ENCODE results near the gene TLE6. TPM values are rescaled to one million over a fixed set of nuclear protein-coding genes. Genes with fewer than 3 reads are reported as not detected.

Gene TLE6
- total RNA-seq, 1 donor from 2014 or later: 1.3 TPM

GRCh38 chr19:2967972-2968371 lies 9.4 kb upstream of the TLE6 start:
- intact Hi-C loops (cut with micrococcal nuclease): no loop called here
- H3K4me1 ChIP-seq: peaks cover 52% of the 10 kb centered on the region

GRCh38 chr19:2969104-2969504 lies 8.3 kb upstream of the TLE6 start:
- Histone ChIP-seq H3K27me3 (ENCODE audit: low read depth) (no peaks in the 10 kb centered on the region), H3K4me1 (peaks cover 63% of the 10 kb centered on the region), H3K9me3 (replicated peaks) (no peaks in the 10 kb centered on the region), H3K36me3 (no peaks in the 10 kb centered on the region), H3K4me3 (peak overlapping the region; percentile 37), H3K27ac (replicated peaks) (peak overlapping the region; percentile 95)
- TF ChIP-seq CTCF (IDR thresholded peaks at IDR 0.05; ENCODE audit: borderline replicate concordance): no peak
- DNase-seq: peak; percentile 68
- intact Hi-C loops (cut with micrococcal nuclease): no loop called here

More at GRCh38 chr19:2967972-2968371, 9.4 kb upstream of the TLE6 start:
- no peak for TF ChIP-seq CTCF (IDR thresholded peaks at IDR 0.05; ENCODE audit: borderline replicate concordance)
- H3K9me3 ChIP-seq (replicated peaks): no peaks in the 10 kb centered on the region
- H3K27ac ChIP-seq (replicated peaks): peak overlapping the region; percentile 95
- no peak for DNase-seq
- H3K27me3 ChIP-seq (ENCODE audit: low read depth): no peaks in the 10 kb centered on the region
- H3K4me3 ChIP-seq: no peak overlapping the region
- H3K36me3 ChIP-seq: no peaks in the 10 kb centered on the region

- Histone ChIP-seq H3K27ac (replicated peaks) (peak overlapping the region; percentile 95), H3K4me1 (peaks cover 75% of the 10 kb centered on the region), H3K4me3 (no peak overlapping the region), H3K27me3 (ENCODE audit: low read depth) (no peaks in the 10 kb centered on the region), H3K9me3 (replicated peaks) (no peaks in the 10 kb centered on the region), H3K36me3 (no peaks in the 10 kb centered on the region)
- DNase-seq: no peak
- TF ChIP-seq CTCF (IDR thresholded peaks at IDR 0.05; ENCODE audit: borderline replicate concordance): no peak
- intact Hi-C loops (cut with micrococcal nuclease): no loop called here
These were observed 7.0 kb upstream of the TLE6 start for GRCh38 chr19:2970201-2970835.

GRCh38 chr19:2973229-2973628 lies 4.1 kb upstream of the TLE6 start:
- H3K4me1 ChIP-seq: peaks cover 99% of the 10 kb centered on the region
- H3K27me3 ChIP-seq (ENCODE audit: low read depth): no peaks in the 10 kb centered on the region
- intact Hi-C loops (cut with micrococcal nuclease): no loop called here
- no peaks in the 10 kb centered on the region for H3K36me3 ChIP-seq
- H3K9me3 ChIP-seq (replicated peaks): no peaks in the 10 kb centered on the region
- DNase-seq: peak; percentile 66
- H3K4me3 ChIP-seq: no peak overlapping the region
- TF ChIP-seq CTCF (IDR thresholded peaks at IDR 0.05; ENCODE audit: borderline replicate concordance): no peak
- H3K27ac ChIP-seq (replicated peaks): peak overlapping the region; percentile 95

- peak; percentile 50 for DNase-seq
- intact Hi-C loops (cut with micrococcal nuclease): no loop called here
These were observed 2.9 kb upstream of the TLE6 start for GRCh38 chr19:2974342-2975041.

More at GRCh38 chr19:2974342-2975041, 2.9 kb upstream of the TLE6 start:
- peaks cover 86% of the 10 kb centered on the region for H3K4me1 ChIP-seq
- H3K36me3 ChIP-seq: no peaks in the 10 kb centered on the region
- peak overlapping the region; percentile 35 for H3K4me3 ChIP-seq
- H3K27ac ChIP-seq (replicated peaks): peak overlapping the region; percentile 95
- H3K9me3 ChIP-seq (replicated peaks): no peaks in the 10 kb centered on the region
- H3K27me3 ChIP-seq (ENCODE audit: low read depth): no peaks in the 10 kb centered on the region
- no peak for TF ChIP-seq CTCF (IDR thresholded peaks at IDR 0.05; ENCODE audit: borderline replicate concordance)

Data from left ventricle myocardium inferior (tissue), 1 donor.